GM12878 (cell line): ENCODE data around the gene EPAS1. TPM values are rescaled to one million over a fixed set of nuclear protein-coding genes. Genes with fewer than 3 reads are reported as not detected.

Experiments used
- ATAC-seq: fragments of 200-7000 bp; cut with Tn5 transposase; 3 replicates; pipeline ENCODE4 v1.9.1; 2020; ENCODE audit warnings: mild to moderate bottlenecking, moderate library complexity
- BruUV-seq: library from RNA; stranded (reverse); fragments of 400-500 nt; replicated peaks from 2 replicates; lab custom pipeline; 2021; lab: Mats Ljungman, UMichigan
- CTCF ChIA-PET: fragments of 300-600 bp; sonication (Branson Sonifier 250); formaldehyde crosslinking; extraction: SDS; loops from one replicate; lab custom pipeline; 2021; ENCODE audit warnings: inconsistent platforms; lab: Yijun Ruan, JAX
- POLR2A ChIA-PET: fragments of 350-600 bp; formaldehyde crosslinking; extraction: SDS; loops from one replicate; lab custom pipeline; 2021; ENCODE audit warnings: inconsistent platforms; lab: Charles Lee
- RAD21 ChIA-PET: fragments of 300-600 bp; sonication (Branson Sonifier 250); formaldehyde crosslinking; loops from one replicate; lab custom pipeline; 2023; ENCODE audit warnings: antibody characterized with exemption; ENCODE audit not compliant: unreplicated experiment; lab: Charles Lee
- SMC1A ChIA-PET: fragments of 300-600 bp; sonication (Branson Sonifier 250); formaldehyde crosslinking; loops from one replicate; lab custom pipeline; 2023; ENCODE audit not compliant: unreplicated experiment, uncharacterized antibody; lab: Charles Lee
- DNase-seq: peaks from one replicate; pipeline ENCODE4 v3.0.0-alpha.2; 2011; ENCODE audit warnings: low read depth, low spot score
- FAIRE-seq: peaks from 3 replicates; lab custom pipeline; 2011; peaks lifted over from hg19 to GRCh38; lab: Jason Lieb, UNC
- H2AFZ ChIP-seq: 2 replicates; pipeline ENCODE4 v1.6.0; 2011; ENCODE audit warnings: low read depth, low read length, control low read depth; ENCODE audit not compliant: control insufficient read depth
- H3K27ac ChIP-seq: 2 replicates; pipeline ENCODE4 v1.5.1; 2011; ENCODE audit warnings: control low read depth; ENCODE audit not compliant: control insufficient read depth, insufficient read depth
- H3K27me3 ChIP-seq, 2 experiments: replicated peaks in 1 of 2; 2 replicates each; pipeline versions ENCODE4 v1.6.0 to v1.6.1; 2011; ENCODE audit warnings: low read length in 1 of 2; ENCODE audit not compliant: control insufficient read depth in 2 of 2, insufficient read depth in 2 of 2
- H3K36me3 ChIP-seq, 2 experiments: 2 replicates each; pipeline ENCODE4 v1.5.1; 2011; ENCODE audit warnings: low read length in 1 of 2; ENCODE audit not compliant: control insufficient read depth in 2 of 2, insufficient read depth in 2 of 2
- H3K4me1 ChIP-seq: 2 replicates; pipeline ENCODE4 v1.6.1; 2011; ENCODE audit warnings: mild to moderate bottlenecking, low read length, moderate library complexity, mixed read lengths; ENCODE audit not compliant: control insufficient read depth, insufficient read depth
- H3K4me2 ChIP-seq: 2 replicates; pipeline ENCODE4 v1.6.0; 2011; ENCODE audit warnings: control low read depth; ENCODE audit not compliant: control insufficient read depth, insufficient read depth
- H3K4me3 ChIP-seq: fragments of 200-600 bp; sonication (generic); 2 replicates; pipeline ENCODE4 v1.5.1; 2016
- H3K79me2 ChIP-seq: 2 replicates; pipeline ENCODE4 v1.6.0; 2011; ENCODE audit warnings: low read length; ENCODE audit not compliant: control insufficient read depth, insufficient read depth
- H3K9ac ChIP-seq: 2 replicates; pipeline ENCODE4 v1.8.0; 2011; ENCODE audit warnings: low read length, control low read depth, mixed read lengths; ENCODE audit not compliant: control insufficient read depth, insufficient read depth
- H3K9me3 ChIP-seq: replicated peaks from 3 replicates; pipeline ENCODE4 v1.5.1; 2011; ENCODE audit warnings: mild to moderate bottlenecking, low read length; ENCODE audit not compliant: control insufficient read depth, insufficient read depth
- H4K20me1 ChIP-seq: 2 replicates; pipeline ENCODE4 v1.6.0; 2011; ENCODE audit not compliant: control insufficient read depth, insufficient read depth
- HCFC1 ChIP-seq: fragments of 150-350 bp; IDR thresholded peaks from 2 replicates; pipeline ENCODE4 v1.6.1; 2014; ENCODE audit warnings: low read length
- IRF4 ChIP-seq: IDR thresholded peaks from 2 replicates; pipeline ENCODE4 v1.6.1; 2011; ENCODE audit warnings: low read depth, low read length
- IRF5 ChIP-seq: fragments of 450-650 bp; IDR thresholded peaks from 2 replicates; pipeline ENCODE4 v1.6.1; 2017; ENCODE audit warnings: borderline replicate concordance
- RCOR1 ChIP-seq: conservative IDR thresholded peaks from 2 replicates; pipeline ENCODE4 v1.6.1; 2012; ENCODE audit warnings: low read depth, low read length, improper control_type of control experiment
- SPI1 ChIP-seq: IDR thresholded peaks from 2 replicates; pipeline ENCODE4 v1.6.1; 2011; ENCODE audit warnings: low read depth, mild to moderate bottlenecking, low read length, moderate library complexity, borderline replicate concordance; ENCODE audit not compliant: insufficient read depth
- SRF ChIP-seq, 2 experiments: IDR thresholded peaks; 2 replicates each; pipeline ENCODE4 v1.6.1; 2011; ENCODE audit warnings: low read depth in 2 of 2, low read length in 2 of 2, mild to moderate bottlenecking in 1 of 2, moderate library complexity in 1 of 2
- TARDBP ChIP-seq: IDR thresholded peaks from 2 replicates; pipeline ENCODE4 v1.6.1; 2016; ENCODE audit warnings: borderline replicate concordance
- ZNF622 ChIP-seq: fragments of 450-650 bp; IDR thresholded peaks from 2 replicates; pipeline ENCODE4 v1.6.1; 2017; ENCODE audit warnings: mild to moderate bottlenecking, inconsistent platforms
- WGBS: methylation state at CpG from one replicate; pipeline ENCODE4 v1.1.6; 2016; ENCODE audit warnings: low lambda C conversion rate; ENCODE audit not compliant: insufficient replicate concordance, insufficient coverage; ENCODE audit errors: missing lambda C conversion rate; 5-methylcytosine and 5-hydroxymethylcytosine counted together
- in situ Hi-C: fragments of 300-500 bp; cut with MboI; formaldehyde crosslinking; loops from 9 replicates; pipeline ENCODE4 v1.14.3; 2018; ENCODE audit warnings: mixed read lengths
- intact Hi-C: fragments of 100-400 bp; cut with micrococcal nuclease; formaldehyde crosslinking; loops from one replicate; pipeline ENCODE4 v1.14.2; 2022; ENCODE audit not compliant: unreplicated experiment
- polyA plus RNA-seq, 11 experiments: library from polyadenylated mRNA; depleted of rRNA in 4 of 11; unstranded in 6 of 11; stranded (reverse) in 5 of 11; fragments of >200 nt; fragmentation: Nextera tagmentation in 4 of 11; fragmentation: Illumina TruSeq in 1 of 11; extraction: Ambion mirVana in 4 of 11; extraction: Trizol in 1 of 11; gene quantifications; 1 replicate in 1 of 11; 2 replicates in 10 of 11; pipeline versions ENCODE4 v1.2.1 to v1.2.3, GENCODE V29; 2011 to 2016; ENCODE audit warnings: inconsistent platforms in 2 of 11, missing spikeins in 2 of 11, low read depth in 1 of 11
- total RNA-seq, 4 experiments: library from RNA; depleted of rRNA in 3 of 4; stranded (reverse); fragments of >200 nt in 3 of 4; fragmentation: Illumina TruSeq in 1 of 4; extraction: Trizol in 1 of 4; gene quantifications; 2 replicates each; pipeline versions ENCODE4 v1.2.1 to v1.2.3, GENCODE V29; 2013 to 2021

Gene EPAS1
- total and polyA plus RNA-seq, 10 of the 15 experiments (the other 5 are each of a cell fraction or from before 2014, with no cell fraction given): 0.11 to 22.0 (median 1.3) TPM; not detected in 1

DNA sequence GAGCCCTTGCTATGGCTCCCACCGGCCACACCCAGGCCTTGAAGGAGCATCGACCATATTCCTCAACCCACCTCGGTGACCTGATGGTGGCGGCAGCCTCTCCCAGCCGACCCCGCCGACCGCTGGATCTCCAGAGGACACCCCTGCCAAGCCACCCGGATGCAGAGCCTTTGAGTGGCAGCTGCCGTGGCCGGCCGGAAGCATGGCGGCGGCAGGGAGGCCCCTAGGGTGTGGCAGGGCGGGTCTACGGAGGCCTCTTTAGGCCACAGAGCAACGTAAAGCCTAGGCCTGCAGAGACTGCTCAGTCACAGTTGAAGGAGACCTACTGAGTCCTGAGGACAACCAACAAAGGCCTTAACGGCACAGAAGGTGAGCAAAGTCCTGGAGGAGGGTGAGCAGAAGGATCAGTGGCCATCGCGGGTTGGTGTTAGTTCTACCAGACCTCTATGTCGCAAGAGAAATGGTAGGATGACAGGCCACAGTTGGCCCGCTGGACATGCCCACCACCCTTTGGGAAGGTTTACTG is 131.8 kb downstream of the EPAS1 start:
- H3K9ac ChIP-seq: no peak overlapping the region
- intact Hi-C loops: no loop called here
- no peaks in the 10 kb centered on the region; a peak in 1 of 4 replicates for H3K27me3 ChIP-seq
- no peaks in the 10 kb centered on the region for H3K36me3 ChIP-seq
- H2AFZ ChIP-seq: no peak overlapping the region
- H3K4me3 ChIP-seq: no peak overlapping the region
- no peak for TF ChIP-seq SPI1
- TF ChIP-seq SRF (IDR thresholded peaks at IDR 0.05; ENCODE audit: low read depth in 2 of 2, low read length in 2 of 2): no peak
- no peak for TF ChIP-seq IRF4
- no peak for TF ChIP-seq HCFC1
- no peak for TF ChIP-seq TARDBP
- TF ChIP-seq ZNF622: no peak
- TF ChIP-seq RCOR1: no peak
- TF ChIP-seq IRF5: no peak
- DNase-seq (no peak), FAIRE-seq (no peak), ATAC-seq (no peak)
- in situ Hi-C loops: no loop called here
- H4K20me1 ChIP-seq: no peaks in the 10 kb centered on the region
- POLR2A ChIA-PET: no interaction called here
- no peaks in the 10 kb centered on the region for H3K79me2 ChIP-seq
- no peaks in the 10 kb centered on the region; the same call in 2 of the 3 replicates for H3K9me3 ChIP-seq
- no peak overlapping the region for H3K27ac ChIP-seq
- 68% methylated on average over 22 of the region's 22 CpGs for WGBS
- RAD21 ChIA-PET: no interaction called here
- CTCF ChIA-PET: no interaction called here
- H3K4me2 ChIP-seq: no peak overlapping the region
- H3K4me1 ChIP-seq: no peaks in the 10 kb centered on the region
- SMC1A ChIA-PET: no interaction called here
- BruUV-seq: no TSS peak
